ENCODE data around the gene SLC1A2. TPM values are rescaled to one million over a fixed set of nuclear protein-coding genes. Genes with fewer than 3 reads are reported as not detected.

SLC1A2 gene
- total RNA-seq, 4 donors from 2014 or later = 0.22 to 0.60 (median 0.41) TPM

- H3K36me3 ChIP-seq = no peaks in the 10 kb centered on the region
- peak; percentile 55 to 83 for DNase-seq (ENCODE audit: low spot score in 2 of 2)
- H3K4me3 ChIP-seq = no peak overlapping the region
- no peaks in the 10 kb centered on the region for H3K27me3 ChIP-seq
- H3K27ac ChIP-seq = no peak overlapping the region
- WGBS, 2 donors = 21 to 22% methylated on average over 13 of the region's 13 CpGs
- no peaks in the 10 kb centered on the region for H3K9me3 ChIP-seq
- peaks cover 0 to 17% (median 10%) of the 10 kb centered on the region in 4 donors for H3K4me1 ChIP-seq
- TF ChIP-seq, protein P1, sequence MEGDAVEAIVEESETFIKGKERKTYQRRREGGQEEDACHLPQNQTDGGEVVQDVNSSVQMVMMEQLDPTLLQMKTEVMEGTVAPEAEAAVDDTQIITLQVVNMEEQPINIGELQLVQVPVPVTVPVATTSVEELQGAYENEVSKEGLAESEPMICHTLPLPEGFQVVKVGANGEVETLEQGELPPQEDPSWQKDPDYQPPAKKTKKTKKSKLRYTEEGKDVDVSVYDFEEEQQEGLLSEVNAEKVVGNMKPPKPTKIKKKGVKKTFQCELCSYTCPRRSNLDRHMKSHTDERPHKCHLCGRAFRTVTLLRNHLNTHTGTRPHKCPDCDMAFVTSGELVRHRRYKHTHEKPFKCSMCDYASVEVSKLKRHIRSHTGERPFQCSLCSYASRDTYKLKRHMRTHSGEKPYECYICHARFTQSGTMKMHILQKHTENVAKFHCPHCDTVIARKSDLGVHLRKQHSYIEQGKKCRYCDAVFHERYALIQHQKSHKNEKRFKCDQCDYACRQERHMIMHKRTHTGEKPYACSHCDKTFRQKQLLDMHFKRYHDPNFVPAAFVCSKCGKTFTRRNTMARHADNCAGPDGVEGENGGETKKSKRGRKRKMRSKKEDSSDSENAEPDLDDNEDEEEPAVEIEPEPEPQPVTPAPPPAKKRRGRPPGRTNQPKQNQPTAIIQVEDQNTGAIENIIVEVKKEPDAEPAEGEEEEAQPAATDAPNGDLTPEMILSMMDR (IDR thresholded peaks at IDR 0.05) = peak; percentile 76 to 91 (median 86)
- TF ChIP-seq EP300 (IDR thresholded peaks at IDR 0.05) (no peak), POLR2A (IDR thresholded peaks at IDR 0.05) (no peak)
Observed at GRCh38 chr11:35391922-35392688, 27.3 kb downstream of the SLC1A2 start.

GRCh38 chr11:35390737-35391682 lies 28.3 kb downstream of the SLC1A2 start:
- 82 to 83% methylated on average over 13 of the region's 13 CpGs for WGBS, 2 donors

GRCh38 chr11:35389897-35390465 lies 29.4 kb downstream of the SLC1A2 start:
- Histone ChIP-seq H3K4me1 (peaks cover 0 to 17% (median 10%) of the 10 kb centered on the region in 4 donors), H3K9me3 (no peaks in the 10 kb centered on the region), H3K27me3 (no peaks in the 10 kb centered on the region), H3K4me3 (no peak overlapping the region), H3K36me3 (no peaks in the 10 kb centered on the region), H3K27ac (no peak overlapping the region)
- no peak for DNase-seq (ENCODE audit: low spot score in 2 of 2)
- TF ChIP-seq POLR2A (IDR thresholded peaks at IDR 0.05) (no peak), EP300 (IDR thresholded peaks at IDR 0.05) (no peak)
- TF ChIP-seq, protein P1 (IDR thresholded peaks at IDR 0.05) = no peak
- WGBS, 2 donors = 70 to 71% methylated on average over 6 of the region's 6 CpGs

More at GRCh38 chr11:35390737-35391682, 28.3 kb downstream of the SLC1A2 start:
- no peak for TF ChIP-seq EP300 (IDR thresholded peaks at IDR 0.05)
- no peak for TF ChIP-seq POLR2A (IDR thresholded peaks at IDR 0.05)
- TF ChIP-seq, protein P1 (IDR thresholded peaks at IDR 0.05) = no peak
- H3K27ac ChIP-seq = no peak overlapping the region
- peaks cover 0 to 17% (median 10%) of the 10 kb centered on the region in 4 donors for H3K4me1 ChIP-seq
- H3K4me3 ChIP-seq = no peak overlapping the region
- H3K9me3 ChIP-seq = no peaks in the 10 kb centered on the region
- H3K36me3 ChIP-seq = no peaks in the 10 kb centered on the region
- no peaks in the 10 kb centered on the region for H3K27me3 ChIP-seq
- DNase-seq (ENCODE audit: low spot score in 2 of 2) = no peak

DNA sequence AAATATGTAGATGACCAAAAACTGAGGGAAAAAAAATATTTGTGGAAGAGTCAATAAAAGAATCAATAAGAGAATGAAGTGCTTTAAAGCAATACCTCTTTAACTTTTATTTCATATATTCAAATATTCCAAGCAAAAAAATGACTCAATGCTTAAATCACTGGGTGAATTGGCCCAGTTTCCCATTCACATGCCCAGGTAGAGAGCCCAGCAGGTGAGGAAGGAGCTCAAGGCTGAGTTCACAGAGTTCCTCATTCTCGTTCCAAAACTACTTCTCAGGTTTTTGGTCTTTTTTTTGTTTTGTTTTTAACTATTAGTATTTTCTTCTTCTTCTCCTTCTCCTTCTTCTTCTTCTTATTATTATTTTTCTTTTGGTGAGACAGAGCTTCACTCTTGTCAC lies 30.2 kb downstream of the SLC1A2 start:
- no peaks in the 10 kb centered on the region for H3K36me3 ChIP-seq
- DNase-seq (ENCODE audit: low spot score in 2 of 2) = no peak
- H3K27ac ChIP-seq = no peak overlapping the region
- 78 to 94% methylated on average over 1 of the region's 1 CpG for WGBS, 2 donors
- H3K9me3 ChIP-seq = no peaks in the 10 kb centered on the region
- peaks cover 0 to 17% (median 10%) of the 10 kb centered on the region in 4 donors for H3K4me1 ChIP-seq
- no peak overlapping the region for H3K4me3 ChIP-seq
- TF ChIP-seq, protein P1 (IDR thresholded peaks at IDR 0.05) = no peak
- TF ChIP-seq POLR2A (IDR thresholded peaks at IDR 0.05) (no peak), EP300 (IDR thresholded peaks at IDR 0.05) (no peak)
- no peaks in the 10 kb centered on the region for H3K27me3 ChIP-seq
